ENCODE results near the gene SCPEP1.

Gene SCPEP1

DNA sequence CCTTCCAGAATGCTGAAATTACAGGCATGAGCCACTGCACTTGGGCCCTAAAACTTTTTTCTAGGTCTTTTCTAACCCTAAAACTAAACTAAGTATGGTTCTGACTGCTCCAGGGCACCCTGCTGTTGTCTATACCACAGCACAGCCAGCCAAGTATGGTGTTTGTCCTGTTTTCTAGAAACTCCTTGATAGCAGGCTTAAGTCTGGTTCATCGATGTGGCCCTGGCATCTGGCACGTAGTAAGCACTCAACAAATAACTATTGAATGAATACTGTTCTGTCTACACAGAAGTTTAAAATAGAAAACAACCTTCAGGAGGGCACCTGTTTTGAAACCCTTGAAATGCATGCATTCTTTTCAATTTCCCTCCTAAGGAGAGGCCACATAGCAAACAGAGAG, 62.6 kb downstream of the SCPEP1 start:
- no peak for DNase-seq (ENCODE audit: low read depth)

DNA sequence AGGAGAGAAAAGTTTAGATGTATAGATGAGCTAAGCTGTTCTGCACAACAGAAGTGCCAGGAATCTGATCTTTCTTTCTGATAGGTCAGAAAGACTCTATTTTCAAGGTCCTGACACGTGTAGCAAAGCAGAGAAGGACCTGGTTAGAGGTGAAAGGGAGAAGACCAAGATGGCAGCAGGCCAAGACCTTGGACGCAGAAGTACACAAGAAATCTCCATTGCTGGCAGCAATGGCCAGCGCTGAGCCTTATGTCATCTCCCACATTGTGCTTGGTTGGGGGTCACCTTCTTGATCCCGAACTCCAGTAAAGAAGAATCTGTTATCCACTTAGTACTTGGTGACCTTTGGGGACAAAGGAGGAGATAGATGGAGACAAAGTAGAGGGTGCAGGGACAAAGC, 65.3 kb downstream of the SCPEP1 start:
- DNase-seq (ENCODE audit: low read depth) = no peak

DNA sequence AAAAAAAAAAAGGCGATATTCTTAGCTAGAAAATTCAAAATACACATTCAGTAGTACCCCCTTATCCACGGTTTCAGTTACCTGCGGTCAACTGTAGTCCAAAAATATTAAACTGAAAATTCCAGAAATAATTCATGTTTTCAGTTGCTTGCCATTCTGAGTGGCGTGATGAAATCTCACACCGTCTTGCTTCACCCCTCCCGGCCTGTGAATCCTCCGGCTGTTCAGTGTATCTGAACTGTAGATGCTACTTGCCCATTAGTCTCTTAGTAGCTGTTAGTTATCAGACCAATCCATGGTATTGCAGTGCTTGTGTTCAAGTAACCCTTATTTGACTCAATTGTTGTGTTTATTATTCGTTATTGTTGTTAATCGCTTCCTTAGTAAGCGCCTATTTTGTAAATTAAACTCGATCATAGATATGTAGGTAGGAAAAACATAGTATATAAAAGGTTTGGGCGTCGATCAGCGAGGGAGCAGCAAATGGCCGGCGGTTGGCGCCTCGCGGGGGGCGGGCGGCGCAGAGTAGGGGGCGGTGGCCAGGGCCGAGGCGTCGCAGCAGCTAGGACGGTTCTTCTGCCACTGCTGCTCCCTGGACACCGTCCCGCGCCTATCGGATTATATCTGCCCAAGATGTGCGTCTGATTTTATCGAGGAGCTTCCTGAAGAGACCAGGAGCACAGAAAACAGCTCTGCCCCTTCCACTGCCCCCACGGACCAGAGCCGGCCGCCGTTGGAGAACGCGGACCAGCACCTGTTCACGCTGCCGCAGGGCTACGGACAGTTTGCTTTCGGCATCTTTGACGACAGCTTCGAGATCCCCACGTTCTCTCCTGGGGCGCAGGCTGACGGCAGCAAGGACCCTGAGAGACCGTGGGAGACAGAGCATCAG, 67.3 kb downstream of the SCPEP1 start:
- DNase-seq (ENCODE audit: low read depth) = no peak

DNA sequence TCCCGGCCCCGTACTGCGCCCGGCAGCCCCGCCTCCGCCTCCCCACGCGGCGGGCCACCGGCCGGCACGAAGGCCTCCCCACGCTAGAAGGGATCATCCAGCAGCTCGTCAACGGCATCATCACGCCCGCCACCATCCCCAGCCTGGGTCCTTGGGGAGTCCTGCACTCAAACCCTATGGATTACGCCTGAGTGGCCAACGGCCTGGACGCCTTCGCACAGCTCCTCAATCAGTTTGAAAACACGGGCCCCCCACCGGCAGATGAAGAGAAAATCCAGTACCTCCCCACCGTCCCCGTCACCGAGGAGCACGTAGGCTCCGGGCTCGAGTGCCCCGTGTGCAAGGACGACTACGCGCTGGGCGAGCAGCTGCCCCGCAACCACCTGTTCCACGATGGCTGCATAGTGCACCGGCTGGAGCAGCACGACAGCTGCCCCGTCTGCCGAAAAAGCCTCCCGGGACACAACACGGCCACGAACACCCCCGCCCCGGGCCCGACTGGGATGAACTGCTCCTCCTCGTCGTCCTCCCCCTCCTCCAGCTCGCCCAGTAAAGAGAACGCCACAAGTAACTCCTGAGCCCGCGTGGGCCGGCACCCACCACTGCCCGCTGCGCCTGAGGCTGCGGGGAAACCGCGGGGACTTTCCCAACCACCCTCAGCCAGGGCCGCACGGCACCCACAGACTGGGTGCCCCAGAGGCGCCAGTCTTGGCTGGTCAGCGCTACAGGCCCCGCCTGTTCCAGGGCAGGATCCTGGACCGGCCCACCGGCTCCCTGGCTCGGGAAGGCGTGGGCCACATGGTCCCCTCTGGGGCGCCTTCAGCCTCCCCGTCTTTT, 68.2 kb downstream of the SCPEP1 start:
- DNase-seq (ENCODE audit: low read depth) = no peak

GRCh38 chr17:57046749-57047148, 68.8 kb downstream of the SCPEP1 start:
- DNase-seq (ENCODE audit: low read depth) = no peak

DNA sequence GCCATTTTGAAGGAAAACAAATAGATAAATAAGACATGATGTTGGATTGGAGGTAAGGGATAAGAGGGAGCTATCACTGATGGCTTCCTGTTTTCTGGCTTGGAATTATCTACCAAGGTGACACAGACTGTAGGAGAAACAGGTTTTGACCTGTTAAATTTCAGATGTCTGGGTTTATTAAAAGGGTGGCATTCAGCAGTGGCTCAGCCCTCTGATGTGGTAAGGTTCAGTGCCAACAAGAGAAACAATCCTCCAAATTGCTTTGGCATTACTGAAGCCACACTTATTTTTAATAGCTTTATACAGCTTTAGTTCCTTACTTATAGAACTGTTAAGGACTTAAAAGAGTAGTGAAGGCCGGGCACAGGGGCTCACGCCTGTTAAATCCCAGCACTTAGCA, 70.2 kb downstream of the SCPEP1 start:
- DNase-seq (ENCODE audit: low read depth) = no peak

GRCh38 chr17:57050306-57050705, 72.4 kb downstream of the SCPEP1 start:
- DNase-seq (ENCODE audit: low read depth) = no peak

DNA sequence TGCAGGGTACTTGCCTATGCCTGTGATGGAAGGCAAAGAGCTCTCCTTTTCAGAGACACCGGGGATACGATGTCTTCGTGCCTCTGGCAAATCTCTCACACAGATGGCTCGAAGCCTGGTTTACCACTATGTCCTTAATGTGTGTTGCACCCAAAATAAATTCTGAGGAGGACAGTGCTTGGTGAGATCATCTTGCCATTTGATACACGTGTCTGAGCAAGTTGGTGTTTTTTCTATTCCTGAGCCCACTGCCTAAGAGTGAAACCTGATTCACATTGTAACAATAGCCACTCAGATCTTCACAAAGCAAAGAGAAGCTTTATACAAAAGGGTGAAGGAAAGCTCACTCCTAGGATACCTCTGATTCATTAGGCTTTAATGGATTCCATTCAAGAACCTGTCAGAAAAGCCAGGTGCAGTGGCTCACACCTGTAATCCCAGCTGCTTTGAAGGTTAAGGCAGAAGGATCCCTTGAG, 74.0 kb downstream of the SCPEP1 start:
- no peak for DNase-seq (ENCODE audit: low read depth)

Data from EH (cell line).